Inferior parietal cortex (tissue), 1 donor: ENCODE measurements around the gene ZNF518A.
"Not testable (repeated sequence)": the region's sequence is repeated elsewhere in the genome, so short reads cannot be mapped to it uniquely, and the experiment has no call there.

ENCODE experiments used
- DNase-seq: peaks from one replicate; pipeline ENCODE4 v3.0.0-alpha.2; 2016; ENCODE audit errors: extremely low spot score

Gene ZNF518A

DNA sequence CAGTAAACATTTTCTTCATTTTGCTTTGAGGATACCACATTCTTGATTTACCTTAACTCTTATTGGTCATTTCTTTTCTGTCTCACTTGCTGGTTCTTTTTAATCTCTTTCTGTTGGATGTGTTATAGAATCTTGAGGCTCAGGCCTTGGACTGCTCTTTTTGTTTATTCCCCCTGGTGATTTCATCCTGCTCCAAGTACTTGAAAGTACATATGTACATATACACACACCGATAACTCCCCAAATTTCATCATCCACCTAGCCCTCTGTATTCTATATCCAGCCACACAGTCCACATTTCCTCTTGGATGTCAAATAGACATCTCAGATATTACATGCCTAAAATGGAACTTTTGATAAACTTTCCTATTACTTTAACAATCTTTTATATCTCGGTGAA is 7.5 kb downstream of the ZNF518A start:
- no peak for DNase-seq

DNA sequence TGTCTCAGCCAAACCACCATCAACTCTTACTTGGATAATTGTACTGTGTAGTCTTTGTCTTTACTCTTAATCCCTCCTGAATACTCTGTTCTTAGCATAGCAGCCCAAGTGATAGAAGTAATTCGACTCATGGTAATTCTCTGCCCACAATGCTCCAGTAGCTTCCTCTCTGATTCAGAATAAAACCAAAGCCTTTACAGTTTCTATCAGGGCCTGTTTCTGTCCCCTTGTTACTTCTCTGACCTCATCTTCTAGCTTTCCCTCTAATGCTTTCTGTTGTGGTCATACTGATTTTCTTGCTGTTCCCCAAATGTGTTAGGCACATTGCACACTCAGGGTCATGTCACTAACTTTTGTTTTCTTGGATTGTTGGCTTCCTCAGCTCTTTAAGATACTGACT is 8.0 kb downstream of the ZNF518A start:
- no peak for DNase-seq

GRCh38 chr10:96152437-96152836 is 22.3 kb downstream of the ZNF518A start:
- DNase-seq: no peak

- DNase-seq: no peak
Measured at GRCh38 chr10:96153070-96153469, 23.0 kb downstream of the ZNF518A start.

DNA sequence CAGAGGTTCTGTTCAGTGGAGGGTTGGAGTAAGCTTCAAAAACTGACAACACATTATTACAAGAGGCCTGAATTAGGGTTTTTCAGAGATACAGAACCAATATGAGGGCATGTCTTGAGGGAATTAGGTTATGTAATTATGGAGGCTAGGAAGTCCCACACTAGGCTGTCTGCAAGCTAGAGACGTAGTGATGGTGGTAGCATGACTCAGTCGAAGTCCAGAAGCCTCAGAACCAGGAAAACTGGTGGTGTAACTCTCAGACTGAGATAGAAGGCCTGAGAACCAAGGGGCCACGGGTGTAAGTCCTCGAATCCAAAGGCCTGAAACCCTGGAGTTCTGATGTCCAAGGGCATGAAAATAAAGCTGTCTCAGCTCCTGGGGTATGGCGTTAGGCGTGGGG is 35.6 kb downstream of the ZNF518A start:
- no peak for DNase-seq

DNA sequence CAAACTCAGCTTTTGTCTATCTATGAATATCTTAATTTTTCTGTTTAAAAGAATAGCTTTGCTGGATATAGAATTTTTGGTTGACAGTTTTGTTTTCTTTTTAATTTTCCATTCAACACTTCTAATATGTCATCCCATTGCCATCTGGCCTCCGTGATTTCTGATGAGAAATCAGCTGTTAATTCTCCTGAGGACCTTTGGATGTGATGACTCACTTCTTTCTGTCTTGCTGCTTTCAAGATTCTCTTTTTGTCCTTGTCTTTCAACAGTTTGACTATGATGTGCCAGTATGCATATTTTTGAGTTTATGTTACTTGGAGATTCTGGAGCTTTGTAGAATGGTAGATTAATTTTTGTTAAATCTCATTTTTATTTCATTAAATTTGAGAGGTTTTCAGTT is 38.4 kb downstream of the ZNF518A start:
- DNase-seq: no peak

GRCh38 chr10:96170230-96170629 is 40.1 kb downstream of the ZNF518A start:
- DNase-seq: no peak

DNA sequence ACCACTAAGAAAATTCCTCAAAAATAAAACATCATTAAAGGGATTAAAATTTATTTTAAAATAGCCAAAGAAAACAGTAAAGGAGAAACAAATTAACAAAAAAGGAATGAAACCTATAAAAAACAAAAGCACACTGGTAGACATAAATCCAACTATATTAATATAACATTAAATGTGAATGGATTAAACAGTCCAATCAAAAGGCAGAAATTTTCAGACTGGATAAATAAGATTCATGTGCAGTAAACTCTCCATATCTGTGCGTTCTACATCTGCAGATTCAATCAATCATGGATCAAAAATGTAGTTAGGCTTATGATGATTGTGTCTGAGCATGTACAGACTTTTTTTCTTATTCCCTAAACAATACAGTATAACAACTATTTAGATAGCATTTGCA is 42.6 kb downstream of the ZNF518A start:
- no peak for DNase-seq

GRCh38 chr10:96176985-96177384 is 46.9 kb downstream of the ZNF518A start:
- no peak for DNase-seq

- DNase-seq: peak; percentile 11
Measured at GRCh38 chr10:96188421-96188820, 58.3 kb downstream of the ZNF518A start.

DNA sequence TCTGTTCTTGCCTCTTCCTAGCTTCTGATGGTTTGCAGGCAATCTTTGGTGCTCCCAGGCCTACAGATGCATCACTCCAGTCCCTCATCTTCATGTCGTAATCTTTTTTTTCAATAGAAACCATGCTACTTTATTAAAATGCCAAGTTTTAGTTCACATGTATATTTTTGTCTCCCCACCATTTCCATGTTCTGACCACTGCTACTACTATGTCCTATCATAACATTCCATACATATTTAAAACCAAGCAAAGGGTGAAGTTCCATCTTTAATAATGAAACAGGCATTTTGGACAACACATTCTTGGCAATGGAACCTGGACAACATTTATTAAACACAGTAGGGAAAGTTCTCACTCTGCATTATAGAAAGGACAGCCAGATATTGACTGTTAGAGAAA is 58.8 kb downstream of the ZNF518A start:
- DNase-seq: no peak

- DNase-seq: not testable (repeated sequence)
Measured at GRCh38 chr10:96189505-96189904, 59.4 kb downstream of the ZNF518A start.

DNA sequence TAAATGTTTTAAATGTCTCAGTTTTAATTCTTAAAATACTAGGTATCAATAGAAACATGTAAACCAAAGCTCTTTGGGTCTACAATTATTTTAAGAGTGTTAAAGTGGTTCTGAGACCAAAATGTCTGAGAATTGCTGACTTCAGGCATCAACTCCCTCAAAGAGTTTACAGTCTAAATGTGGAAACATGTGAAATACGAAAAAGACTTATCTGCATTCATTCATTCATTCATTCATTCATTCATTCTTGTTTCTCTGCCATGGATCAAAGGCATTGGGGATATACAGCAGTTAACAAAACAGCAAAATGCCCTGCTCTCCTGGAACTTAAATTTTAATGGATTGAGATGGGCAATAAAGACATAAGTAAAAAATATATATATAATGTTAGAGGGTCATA is 71.4 kb downstream of the ZNF518A start:
- no peak for DNase-seq

DNA sequence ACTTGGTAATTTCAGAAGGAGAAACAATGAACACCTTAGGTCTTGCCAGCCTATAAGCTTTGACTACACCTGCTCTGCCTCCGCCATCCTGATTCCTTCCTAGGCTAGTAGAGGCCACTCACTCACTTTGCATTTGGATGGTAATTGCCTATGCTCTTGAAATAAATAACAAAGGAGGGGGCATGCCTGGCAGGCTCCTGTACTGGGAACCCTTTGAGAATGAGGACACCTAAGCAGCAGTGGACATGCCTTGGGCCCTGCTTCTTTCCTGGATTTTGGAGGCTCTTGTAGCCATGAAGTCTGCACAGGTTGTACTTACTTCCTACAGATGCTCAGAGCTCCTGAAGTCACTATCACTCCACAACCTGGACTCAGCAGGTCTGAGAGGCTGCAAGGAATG is 75.5 kb downstream of the ZNF518A start:
- no peak for DNase-seq

DNA sequence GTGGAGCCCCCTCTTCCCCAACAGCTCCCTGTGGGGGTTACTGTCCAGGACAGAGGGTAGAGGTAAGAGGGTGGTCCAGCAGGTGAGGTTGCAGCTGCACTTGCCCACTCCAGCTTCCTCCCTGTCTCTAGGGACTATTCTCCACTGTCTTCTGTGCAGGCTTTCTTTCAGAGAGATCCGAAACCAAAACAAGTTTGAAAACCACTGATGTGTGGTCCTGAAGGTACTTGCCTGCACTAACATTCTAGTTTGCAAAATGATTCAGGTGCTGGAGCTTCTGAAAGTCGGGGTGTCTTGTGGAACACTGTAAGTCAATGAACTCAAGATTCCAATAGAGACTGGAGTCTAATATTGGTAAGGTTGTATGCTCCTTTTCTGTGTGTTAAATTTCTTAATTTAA is 78.2 kb downstream of the ZNF518A start:
- no peak for DNase-seq

DNA sequence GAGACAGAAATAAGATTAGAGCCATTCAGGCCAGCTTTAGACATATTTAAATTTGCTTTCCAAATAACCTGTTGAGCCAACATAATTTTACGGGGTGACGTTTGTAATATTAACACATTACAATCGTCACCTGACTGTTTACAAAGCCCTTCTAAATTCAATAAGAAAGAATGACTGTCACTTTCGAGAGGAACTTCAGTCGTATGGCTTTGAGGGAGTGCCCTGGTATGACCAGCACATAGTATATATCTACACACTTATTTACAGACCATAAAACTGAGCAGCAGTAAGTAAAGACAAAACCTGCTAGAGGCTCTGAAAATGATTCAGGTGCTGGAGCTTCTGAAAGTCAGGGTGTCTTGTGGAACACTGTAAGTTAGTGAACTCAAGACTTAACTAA is 78.8 kb downstream of the ZNF518A start:
- no peak for DNase-seq

- no peak for DNase-seq
Measured at GRCh38 chr10:96211764-96212163, 81.7 kb downstream of the ZNF518A start.

GRCh38 chr10:96212911-96213310 is 82.8 kb downstream of the ZNF518A start:
- DNase-seq: no peak
